Measurements from ENCODE around the gene KIF1B.

- TF ChIP-seq EZH2 (IDR thresholded peaks at IDR 0.05) (no peak), POLR2AphosphoS5 (IDR thresholded peaks at IDR 0.05; ENCODE audit: borderline replicate concordance, low read depth, low read length) (no peak), FOXP2 (optimal IDR thresholded peaks at IDR 0.05; ENCODE audit: control extremely low read depth, extremely low read length, insufficient read depth) (no peak)
Observed at GRCh38 chr1:10283318-10283984, 73.1 kb downstream of the KIF1B start.
